ENCODE measurements around the gene KIR2DL4.
"Not testable (repeated sequence)": the region's sequence is repeated elsewhere in the genome, so short reads cannot be mapped to it uniquely, and the experiment has no call there.

Gene KIR2DL4

DNA sequence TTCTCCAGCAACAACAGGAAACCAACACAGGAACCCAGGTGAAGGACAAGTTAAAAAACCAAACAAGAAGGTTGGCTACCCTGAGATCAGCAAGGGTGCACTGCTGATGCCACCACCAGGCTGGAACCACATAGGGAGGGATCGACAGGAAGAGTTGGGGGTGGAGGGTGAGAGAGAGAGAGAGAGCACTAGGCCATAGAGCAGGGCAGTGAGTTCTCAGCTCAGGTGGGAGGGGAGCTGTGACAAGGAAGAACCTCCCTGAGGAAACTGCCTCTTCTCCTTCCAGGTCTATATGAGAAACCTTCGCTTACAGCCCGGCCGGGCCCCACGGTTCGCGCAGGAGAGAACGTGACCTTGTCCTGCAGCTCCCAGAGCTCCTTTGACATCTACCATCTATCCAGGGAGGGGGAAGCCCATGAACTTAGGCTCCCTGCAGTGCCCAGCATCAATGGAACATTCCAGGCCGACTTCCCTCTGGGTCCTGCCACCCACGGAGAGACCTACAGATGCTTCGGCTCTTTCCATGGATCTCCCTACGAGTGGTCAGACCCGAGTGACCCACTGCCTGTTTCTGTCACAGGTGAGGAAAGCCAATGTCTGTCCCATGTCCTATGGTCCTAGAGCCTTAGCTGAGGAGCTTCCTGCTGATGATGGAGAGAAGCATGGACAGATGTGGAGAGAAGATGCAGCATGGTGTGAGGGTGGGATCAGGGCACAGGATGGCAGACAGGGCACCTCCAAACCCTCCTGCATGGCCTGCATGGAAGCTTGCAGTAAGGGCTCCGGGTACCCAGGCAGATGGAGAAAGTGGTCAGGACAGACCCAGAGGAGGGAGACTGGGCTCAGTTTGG is 2.5 kb downstream of the KIR2DL4 start:
- DNase-seq: no peak

DNA sequence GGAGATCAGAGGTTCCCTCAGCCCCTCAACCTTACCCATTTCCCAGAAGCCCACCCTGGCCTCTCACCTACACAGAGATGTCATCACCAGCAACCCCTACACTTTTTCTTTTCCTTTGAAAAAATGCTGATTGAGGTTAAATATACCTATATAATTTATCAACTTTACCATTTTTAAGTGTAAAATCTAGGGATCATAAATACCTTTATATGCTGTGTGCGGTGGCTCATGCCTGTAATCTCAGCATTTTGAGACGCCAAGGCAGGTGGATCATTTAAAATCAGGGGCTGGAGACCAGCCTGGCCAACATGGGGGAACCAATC is 3.1 kb downstream of the KIR2DL4 start:
- DNase-seq: no peak

DNA sequence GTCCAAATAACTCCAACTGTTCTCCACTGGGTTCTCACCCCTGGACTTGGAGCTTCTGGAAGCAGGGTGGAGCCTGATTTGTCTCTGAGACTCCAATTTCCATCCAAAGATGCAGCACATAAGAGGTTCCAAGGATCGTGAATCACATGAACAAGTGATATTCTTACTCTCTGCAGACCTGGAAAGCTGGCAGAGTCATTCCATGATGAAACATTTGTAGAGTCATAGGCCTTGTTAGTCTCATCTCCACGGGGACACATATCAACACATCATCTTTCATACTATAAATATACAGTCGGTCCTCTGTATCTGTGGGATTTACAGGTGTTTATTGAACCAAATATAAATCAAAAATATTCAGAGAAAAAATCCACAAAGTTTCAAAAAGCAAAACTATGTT is 11.2 kb downstream of the KIR2DL4 start:
- not testable (repeated sequence) for DNase-seq

DNA sequence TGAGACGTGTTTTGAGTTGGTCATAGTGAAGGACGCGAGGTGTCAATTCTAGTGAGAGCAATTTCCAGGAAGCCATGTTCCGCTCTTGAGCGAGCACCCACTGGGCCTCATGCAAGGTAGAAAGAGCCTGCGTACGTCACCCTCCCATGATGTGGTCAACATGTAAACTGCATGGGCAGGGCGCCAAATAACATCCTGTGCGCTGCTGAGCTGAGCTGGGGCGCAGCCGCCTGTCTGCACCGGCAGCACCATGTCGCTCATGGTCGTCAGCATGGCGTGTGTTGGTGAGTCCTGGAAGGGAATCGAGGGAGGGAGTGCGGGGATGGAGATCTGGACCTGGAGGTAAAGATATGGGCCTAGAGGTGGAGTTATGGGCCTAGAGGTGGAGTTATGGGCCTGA is 12.8 kb downstream of the KIR2DL4 start, which contains the start of gene KIR3DL1:
Gene KIR3DL1 (plus strand): TSS at position 218 of the 400 bp plus-strand sequence.
- DNase-seq: not testable (repeated sequence)

DNA sequence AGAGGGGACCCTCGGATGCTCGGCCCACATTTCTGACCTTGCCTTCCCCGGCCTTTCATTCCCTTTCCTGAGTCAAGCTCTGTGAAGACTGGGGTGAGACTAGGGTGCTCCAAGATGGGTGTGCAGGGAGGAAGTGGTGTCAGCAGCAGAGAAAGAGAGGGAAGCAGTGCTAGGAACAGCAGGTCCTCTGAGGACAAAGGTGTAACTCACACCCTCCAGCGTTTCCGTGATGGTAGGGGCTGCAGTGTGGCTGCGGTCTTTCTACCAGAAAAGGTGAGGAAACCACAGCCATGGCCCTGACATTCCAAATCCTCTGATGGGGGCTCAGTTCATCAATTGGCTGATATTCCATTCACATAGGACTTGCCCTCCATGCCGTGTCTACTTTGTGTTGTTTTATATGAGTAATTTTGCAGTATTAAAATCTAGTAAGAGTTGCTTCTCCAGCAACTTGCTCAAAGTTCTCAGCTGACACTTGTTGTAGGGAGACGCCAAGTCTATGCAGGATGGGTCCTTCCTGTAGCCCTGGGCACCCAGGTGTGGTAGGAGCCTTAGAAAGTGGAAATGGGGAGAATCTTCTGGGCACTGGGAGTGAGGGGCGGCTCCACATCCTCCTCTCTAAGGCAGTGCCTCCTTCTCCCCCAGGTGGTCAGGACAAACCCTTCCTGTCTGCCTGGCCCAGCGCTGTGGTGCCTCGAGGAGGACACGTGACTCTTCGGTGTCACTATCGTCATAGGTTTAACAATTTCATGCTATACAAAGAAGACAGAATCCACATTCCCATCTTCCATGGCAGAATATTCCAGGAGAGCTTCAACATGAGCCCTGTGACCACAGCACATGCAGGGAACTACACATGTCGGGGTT is 14.5 kb downstream of the KIR2DL4 start:
- no peak for DNase-seq

DNA sequence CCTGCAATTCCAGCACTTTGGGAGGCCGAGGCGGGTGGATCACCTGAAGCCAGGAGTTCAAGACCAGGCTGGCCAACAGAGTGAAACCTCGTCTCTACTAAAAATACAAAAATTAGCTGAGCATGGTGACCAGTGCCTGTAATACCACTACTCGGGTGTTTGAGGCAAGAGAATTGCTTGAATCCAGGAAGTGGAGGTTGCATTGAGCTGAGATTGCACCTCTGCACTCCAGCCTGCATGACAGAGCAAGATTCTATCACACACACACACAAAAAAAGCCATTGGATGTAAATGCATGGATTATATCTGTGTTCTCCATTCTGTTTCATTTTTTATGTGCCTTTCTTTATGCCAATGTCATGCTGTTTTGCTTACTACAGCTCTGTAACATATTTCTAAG is 21.0 kb downstream of the KIR2DL4 start:
- not testable (repeated sequence) for DNase-seq

DNA sequence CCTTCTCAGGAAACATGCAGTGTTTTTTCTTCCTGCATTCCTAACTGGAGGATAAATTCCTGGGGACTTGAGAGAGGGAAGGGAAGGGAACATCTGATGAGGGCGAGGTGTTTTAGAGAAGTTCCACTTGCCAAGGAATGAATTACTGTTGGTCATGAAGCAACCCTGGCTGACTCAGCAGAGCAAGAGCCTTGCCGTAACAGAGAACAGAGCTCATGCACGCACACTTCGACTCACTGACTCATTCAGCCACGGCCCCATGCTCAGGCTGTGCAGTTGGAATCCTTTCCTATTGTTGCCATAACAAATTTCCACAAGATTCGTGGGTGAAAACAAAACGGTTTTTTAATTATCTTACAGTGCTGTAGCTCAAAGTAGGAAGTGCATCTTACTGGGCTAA is 21.9 kb downstream of the KIR2DL4 start:
- not testable (repeated sequence) for DNase-seq

DNA sequence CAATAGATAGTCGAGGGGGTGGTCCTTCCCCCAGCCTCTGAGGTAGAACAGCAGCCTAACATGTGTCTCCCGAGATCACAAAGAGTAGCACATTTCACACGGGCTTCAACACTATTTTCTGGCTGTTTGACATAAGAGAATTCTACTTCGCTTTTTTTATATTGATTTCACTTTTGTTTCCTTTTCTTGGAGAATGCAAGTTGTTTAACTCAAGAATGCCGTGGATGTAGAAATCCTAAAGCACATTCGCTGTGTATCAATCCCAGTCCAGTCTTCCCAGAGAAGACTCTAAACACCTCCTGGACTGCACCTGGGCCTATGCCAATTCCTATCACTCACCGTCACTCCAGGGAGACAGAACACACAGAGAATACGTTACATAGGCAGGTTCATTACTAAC is 24.7 kb downstream of the KIR2DL4 start:
- DNase-seq: not testable (repeated sequence)

DNA sequence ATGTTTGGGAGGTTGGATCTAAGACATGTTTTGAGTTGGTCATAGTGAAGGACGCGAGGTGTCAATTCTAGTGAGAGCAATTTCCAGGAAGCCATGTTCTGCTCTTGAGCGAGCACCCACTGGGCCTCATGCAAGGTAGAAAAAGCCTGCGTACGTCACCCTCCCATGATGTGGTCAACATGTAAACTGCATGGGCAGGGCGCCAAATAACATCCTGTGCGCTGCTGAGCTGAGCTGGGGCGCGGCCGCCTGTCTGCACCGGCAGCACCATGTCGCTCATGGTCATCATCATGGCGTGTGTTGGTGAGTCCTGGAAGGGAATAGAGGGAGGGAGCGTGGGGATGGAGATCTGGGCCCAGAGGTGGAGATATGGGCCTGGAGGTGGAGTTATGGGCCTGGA is 29.1 kb downstream of the KIR2DL4 start, which contains the start of gene KIR2DS4:
Gene KIR2DS4 (plus strand): TSS at position 181 of the 400 bp plus-strand sequence.
- DNase-seq: not testable (repeated sequence)

DNA sequence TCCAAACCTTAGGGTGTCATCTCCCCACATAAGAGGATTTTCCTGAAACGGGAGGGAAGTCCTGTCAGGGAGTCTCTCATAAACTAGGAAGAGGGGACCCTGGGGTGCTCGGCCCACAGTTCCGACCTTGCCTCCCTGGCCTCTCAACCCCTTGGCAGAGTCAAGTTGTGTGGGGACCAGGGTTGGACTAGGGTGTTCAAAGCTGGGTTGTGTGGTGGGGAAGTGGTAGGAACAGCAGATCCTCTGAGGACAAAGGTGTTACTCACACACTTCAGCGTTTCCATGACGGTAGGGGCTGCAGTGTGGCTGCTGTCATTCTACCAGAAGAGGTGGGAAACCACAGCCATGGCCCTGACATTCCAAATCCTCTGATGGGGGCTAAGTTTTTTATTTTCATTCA is 31.7 kb downstream of the KIR2DL4 start:
- DNase-seq: not testable (repeated sequence)

DNA sequence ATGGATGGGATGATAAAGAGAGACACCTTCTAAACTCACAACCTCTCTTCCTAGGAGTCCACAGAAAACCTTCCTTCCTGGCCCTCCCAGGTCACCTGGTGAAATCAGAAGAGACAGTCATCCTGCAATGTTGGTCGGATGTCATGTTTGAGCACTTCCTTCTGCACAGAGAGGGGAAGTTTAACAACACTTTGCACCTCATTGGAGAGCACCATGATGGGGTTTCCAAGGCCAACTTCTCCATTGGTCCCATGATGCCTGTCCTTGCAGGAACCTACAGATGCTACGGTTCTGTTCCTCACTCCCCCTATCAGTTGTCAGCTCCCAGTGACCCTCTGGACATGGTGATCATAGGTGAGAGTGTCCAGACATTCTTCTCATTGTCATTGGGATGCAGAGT is 34.1 kb downstream of the KIR2DL4 start:
- not testable (repeated sequence) for DNase-seq

DNA sequence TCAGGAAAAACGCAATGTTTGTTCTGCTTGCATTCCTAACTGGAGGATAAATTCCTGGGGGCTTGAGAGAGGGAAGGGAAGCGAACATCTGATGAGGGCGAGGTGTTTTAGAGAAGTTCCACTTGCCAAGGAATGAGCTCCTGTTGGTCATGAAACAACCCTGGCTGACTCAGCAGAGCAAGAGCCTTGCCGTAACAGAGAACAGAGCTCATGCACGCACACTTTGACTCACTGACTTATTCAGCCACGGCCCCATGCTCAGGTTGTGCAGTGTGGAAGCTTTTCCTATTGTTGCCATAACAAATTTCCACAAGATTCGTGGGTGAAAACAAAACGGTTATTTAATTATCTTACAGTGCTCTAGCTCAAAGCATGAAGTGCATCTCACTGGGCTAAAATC is 39.8 kb downstream of the KIR2DL4 start:
- DNase-seq: not testable (repeated sequence)

DNA sequence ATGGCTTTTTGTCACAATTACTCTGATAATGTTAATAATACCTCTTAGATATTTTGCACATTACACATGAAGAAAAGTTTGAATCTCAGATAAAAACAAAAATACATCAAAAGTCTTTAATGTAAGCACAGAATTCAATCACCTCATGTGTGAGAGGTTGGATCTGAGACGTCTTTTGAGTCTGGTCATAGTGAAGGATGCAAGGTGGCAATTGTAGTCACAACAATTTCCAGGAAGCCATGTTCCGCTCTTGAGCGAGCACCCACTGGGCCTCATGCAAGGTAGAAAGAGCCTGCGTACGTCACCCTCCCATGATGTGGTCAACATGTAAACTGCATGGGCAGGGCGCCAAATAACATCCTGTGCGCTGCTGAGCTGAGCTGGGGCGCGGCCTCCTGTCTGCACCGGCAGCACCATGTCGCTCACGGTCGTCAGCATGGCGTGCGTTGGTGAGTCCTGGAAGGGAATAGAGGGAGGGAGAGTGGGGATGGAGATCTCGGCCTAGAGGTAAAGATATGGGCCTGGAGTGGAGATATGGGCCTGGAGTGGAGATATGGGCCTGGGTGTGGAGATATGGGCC is 46.7 kb downstream of the KIR2DL4 start, which contains the start of gene KIR3DL2:
Gene KIR3DL2 (plus strand): TSS at position 383 of the 580 bp plus-strand sequence. CDS start 33 bp downstream, at position 416.
- not testable (repeated sequence) for DNase-seq

DNA sequence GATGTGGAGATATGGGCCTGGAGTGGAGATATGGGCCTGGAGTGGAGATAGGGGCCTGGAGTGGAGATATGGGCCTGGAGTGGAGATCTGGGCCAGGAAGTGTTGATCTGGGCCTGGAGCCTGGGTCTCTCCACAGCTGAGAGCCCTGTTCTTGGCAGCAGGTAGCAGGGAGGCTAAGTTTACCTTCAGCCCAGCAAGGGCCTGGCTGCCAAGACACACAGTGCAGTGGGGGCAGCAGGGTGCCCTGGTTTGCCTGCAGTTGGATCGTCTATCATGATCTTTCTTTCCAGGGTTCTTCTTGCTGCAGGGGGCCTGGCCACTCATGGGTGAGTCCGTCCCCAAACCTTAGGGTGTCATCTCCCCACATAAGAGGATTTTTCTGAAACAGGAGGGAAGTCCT is 47.5 kb downstream of the KIR2DL4 start:
- DNase-seq: no peak

DNA sequence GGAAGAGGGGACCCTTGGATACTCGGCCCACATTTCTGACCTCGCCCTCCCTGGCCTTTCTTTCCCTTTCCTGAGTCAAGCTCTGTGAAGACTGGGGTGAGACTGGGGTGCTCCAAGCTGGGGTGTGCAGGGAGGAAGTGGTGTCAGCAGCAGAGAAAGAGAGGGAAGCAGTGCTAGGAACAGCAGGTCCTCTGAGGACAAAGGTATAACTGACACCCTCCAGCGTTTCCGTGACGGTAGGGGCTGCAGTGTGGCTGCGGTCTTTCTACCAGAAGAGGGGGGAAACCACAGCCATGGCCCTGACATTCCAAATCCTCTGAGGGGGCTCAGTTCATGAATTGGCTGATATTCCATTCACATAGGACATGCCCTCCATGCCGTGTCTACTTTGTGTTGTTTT is 47.9 kb downstream of the KIR2DL4 start:
- no peak for DNase-seq

DNA sequence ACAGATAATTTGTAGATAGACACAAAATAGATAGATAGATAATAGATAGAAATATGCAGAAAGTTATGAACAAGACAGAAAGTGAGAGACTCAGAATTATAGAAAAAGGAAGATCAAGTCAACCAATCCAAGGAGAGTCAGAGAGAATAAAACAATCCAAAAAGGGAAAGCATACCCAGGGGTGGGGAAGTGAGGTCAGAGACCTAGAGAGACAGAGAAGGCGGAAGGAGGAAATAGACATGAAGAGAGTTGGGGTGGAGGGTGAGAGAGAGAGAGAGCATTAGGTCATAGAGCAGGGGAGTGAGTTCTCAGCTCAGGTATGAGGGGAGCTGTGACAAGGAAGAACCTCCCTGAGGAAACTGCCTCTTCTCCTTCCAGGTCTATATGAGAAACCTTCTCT is 51.8 kb downstream of the KIR2DL4 start:
- DNase-seq: not testable (repeated sequence)

DNA sequence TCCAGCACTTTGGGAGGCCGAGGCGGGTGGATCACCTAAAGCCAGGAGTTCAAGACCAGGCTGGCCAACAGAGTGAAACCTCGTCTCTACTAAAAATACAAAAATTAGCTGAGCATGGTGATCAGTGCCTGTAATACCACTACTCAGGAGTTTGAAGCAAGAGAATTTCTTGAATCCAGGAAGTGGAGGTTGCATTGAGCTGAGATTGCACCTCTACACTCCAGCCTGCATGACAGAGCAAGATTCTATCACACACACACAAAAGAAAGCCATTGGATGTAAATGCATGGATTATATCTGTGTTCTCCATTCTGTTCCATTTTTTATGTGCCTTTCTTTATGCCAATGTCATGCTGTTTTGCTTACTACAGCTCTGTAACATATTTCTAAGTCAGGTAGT is 55.1 kb downstream of the KIR2DL4 start:
- not testable (repeated sequence) for DNase-seq

DNA sequence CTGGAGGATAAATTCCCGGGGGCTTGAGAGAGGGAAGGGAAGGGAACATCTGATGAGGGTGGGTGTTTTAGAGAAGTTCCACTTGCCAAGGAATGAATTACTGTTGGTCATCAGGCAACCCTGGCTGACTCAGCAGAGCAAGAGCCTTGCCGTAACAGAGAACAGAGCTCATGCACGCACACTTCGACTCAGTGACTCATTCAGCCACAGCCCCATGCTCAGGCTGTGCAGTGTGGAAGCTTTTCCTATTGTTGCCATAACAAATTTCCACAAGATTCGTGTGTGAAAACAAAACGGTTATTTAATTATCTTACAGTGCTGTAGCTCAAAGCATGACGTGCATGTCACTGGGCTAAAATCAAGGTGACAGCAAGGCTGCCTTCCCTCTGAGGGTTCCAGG is 56.0 kb downstream of the KIR2DL4 start:
- not testable (repeated sequence) for DNase-seq

DNA sequence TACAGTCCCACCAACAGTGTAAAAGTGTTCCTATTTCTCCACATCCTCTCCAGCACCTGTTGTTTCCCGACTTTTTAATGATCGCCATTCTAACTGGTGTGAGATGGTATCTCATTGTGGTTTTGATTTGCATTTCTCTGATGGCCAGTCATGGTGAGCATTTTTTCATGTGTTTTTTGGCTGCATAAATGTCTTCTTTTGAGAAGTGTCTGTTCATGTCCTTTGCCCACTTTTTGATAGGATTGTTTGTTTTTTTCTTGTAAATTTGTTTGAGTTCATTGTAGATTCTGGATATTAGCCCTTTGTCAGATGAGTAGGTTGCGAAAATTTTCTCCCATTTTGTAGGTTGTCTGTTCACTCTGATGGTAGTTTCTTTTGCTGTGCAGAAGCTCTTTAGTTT is 60.0 kb downstream of the KIR2DL4 start:
- DNase-seq: not testable (repeated sequence)

Data from KG1 (cell line).